A549 (cell line): Measurements from ENCODE around the gene EPB41L4A.

ENCODE experiments used
- CEBPB ChIP-seq, 2 experiments: fragments of >200 bp in 1 of 2; sonication (Bioruptor Twin) in 1 of 2; formaldehyde crosslinking in 1 of 2; IDR thresholded peaks; 2 replicates each; pipeline ENCODE4 v1.6.1; 2012 to 2016
- CHD2 ChIP-seq: fragments of 150-350 bp; IDR thresholded peaks from 2 replicates; pipeline ENCODE4 v1.6.1; 2014; ENCODE audit warnings: low read length; ENCODE audit not compliant: partially characterized antibody
- CTCF ChIP-seq: fragments of >200 bp; sonication (Bioruptor Twin); formaldehyde crosslinking; IDR thresholded peaks from 3 replicates; pipeline ENCODE4 v1.5.1; 2016
- EP300 ChIP-seq, 2 experiments: fragments of >200 bp; sonication (Bioruptor Twin); formaldehyde crosslinking; IDR thresholded peaks; 2 replicates in 1 of 2; 3 replicates in 1 of 2; pipeline ENCODE4 v1.6.1; 2016 to 2017
- JUNB ChIP-seq: fragments of >200 bp; sonication (Bioruptor Twin); formaldehyde crosslinking; IDR thresholded peaks from 2 replicates; pipeline ENCODE4 v1.6.1; 2016
- KDM1A ChIP-seq: fragments of 200-600 bp; sonication (generic); IDR thresholded peaks from 2 replicates; pipeline ENCODE4 v1.6.1; 2016; ENCODE audit warnings: low read depth, mild to moderate bottlenecking
- MAFK ChIP-seq: fragments of 450-650 bp; IDR thresholded peaks from 2 replicates; pipeline ENCODE4 v1.6.1; 2014; ENCODE audit not compliant: partially characterized antibody
- MAX ChIP-seq: IDR thresholded peaks from 2 replicates; pipeline ENCODE4 v1.6.1; 2012
- MAZ ChIP-seq: fragments of 150-350 bp; IDR thresholded peaks from 2 replicates; pipeline ENCODE4 v1.6.1; 2014; ENCODE audit warnings: antibody characterized with exemption, low read depth, low read length, borderline replicate concordance
- POLR2A ChIP-seq: IDR thresholded peaks from 2 replicates; pipeline ENCODE4 v1.6.1; 2012; ENCODE audit warnings: mild to moderate bottlenecking, low read length
- REST ChIP-seq: fragments of 200-600 bp; sonication (generic); IDR thresholded peaks from 2 replicates; pipeline ENCODE4 v1.6.1; 2016; ENCODE audit warnings: antibody characterized with exemption, mild to moderate bottlenecking, moderate library complexity
- SREBF2 ChIP-seq: fragments of 450-650 bp; IDR thresholded peaks from 2 replicates; pipeline ENCODE4 v1.6.1; 2014; ENCODE audit warnings: mild to moderate bottlenecking, moderate library complexity
- USF2 ChIP-seq: fragments of 450-650 bp; IDR thresholded peaks from 2 replicates; pipeline ENCODE4 v1.6.1; 2014; ENCODE audit warnings: antibody characterized with exemption

GRCh38 chr5:112113565-112113964 lies 305.5 kb downstream of the EPB41L4A start:
- TF ChIP-seq CTCF (no peak), MAFK (no peak), USF2 (no peak), CEBPB (IDR thresholded peaks at IDR 0.05) (no peak), EP300 (IDR thresholded peaks at IDR 0.05) (no peak), JUNB (no peak), POLR2A (no peak), SREBF2 (no peak), MAX (no peak), CHD2 (no peak), KDM1A (no peak), REST (no peak), MAZ (no peak)
